Stimulated activated CD8-positive, alpha-beta memory T cell treated with anti-CD3 and anti-CD28 coated beads, Interleukin-15, amount 100 ng/mL, for 24 hours (primary cell): ENCODE data around the gene MORN5.
"Not testable (repeated sequence)": the region's sequence is repeated elsewhere in the genome, so short reads cannot be mapped to it uniquely, and the experiment has no call there.

ENCODE experiments used
- DNase-seq: peaks from one replicate; pipeline ENCODE4 v3.0.0-alpha.2; 2020; ENCODE audit warnings: low read depth

Gene MORN5

DNA sequence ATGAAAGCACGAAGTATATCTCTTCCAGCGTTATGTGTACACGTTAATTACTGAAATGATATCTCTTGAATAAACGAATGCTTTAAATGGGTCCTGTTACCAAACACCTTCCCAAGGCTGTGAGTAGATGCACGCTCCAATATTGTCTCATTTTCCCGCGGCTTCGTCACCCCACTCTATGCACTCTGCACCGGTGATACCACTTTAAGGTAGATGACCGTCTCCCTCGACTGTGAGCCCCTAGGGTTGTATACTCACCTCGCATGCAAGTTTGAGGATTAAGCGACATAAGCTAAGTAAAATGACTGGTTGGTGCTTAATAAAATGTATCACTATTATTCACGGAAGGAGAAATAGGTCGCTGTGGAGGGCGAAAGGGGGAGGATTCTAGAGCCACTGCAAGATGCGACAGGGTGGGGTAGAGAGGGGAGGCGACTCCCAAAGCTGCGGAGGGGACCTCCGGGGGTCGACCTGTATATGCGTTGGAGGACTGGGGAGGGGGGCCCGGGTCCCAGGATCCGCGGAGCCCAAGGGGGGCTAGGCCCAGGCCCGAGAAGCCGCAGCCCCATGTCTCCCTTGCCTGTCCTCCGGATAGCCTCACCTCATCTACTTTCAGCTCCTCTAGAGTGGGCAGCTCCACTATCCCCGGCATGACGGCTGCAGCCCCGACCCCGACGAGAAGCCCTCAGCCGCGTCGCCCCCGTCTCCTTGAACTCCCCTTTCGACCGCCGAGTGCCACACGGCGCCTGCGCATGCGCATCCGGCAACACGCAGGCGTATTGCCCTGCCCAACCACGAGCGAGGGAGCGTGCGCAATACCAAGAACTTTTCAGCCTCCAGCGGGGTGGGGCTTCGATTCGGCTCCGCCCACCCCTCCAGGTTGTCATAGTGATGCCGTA, at the start of gene MORN5, which contains the start of gene NDUFA8:
Gene MORN5 (plus strand): TSS at position 883 of the 899 bp plus-strand sequence. CDS start 65 bp downstream, outside the sequence.
Gene NDUFA8 (minus strand): TSS at position 754 of the 899 bp plus-strand sequence. CDS start 102 bp downstream, at position 652.
- peak; percentile 85 for DNase-seq

DNA sequence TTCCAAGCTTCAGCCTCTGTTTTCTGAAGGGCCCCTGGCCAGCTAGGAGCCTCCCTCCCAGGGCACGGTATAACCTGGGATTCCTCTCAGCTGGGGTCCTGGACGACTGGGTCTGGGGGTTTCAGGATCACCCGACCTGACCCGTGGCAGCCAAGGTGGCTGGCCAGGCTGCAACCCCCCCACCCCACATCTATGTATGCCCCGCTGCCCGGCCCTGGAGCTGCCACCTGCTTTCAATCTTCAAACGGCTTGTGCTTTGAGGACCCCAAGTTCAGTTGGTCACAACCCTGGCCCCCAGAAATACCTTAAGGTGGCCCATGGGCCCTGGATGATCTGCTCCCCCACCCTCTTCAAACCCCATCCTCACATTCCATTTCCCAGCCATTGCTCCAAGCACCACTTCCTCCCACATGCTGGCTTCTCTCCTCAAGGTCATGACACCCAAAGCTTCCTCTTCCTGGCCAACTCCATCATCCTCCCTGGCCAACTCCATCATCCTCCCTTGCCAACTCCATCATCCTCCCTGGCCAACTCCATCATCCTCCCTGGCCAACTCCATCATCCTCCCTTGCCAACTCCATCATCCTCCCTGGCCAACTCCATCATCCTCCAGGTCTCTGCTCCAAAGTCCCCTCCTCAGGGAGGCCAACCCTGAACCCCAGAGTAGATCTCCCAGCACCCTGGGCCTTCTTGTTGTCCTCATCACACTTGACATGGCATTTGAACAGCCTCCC, 49.4 kb upstream of the MORN5 start:
- DNase-seq, result no peak

DNA sequence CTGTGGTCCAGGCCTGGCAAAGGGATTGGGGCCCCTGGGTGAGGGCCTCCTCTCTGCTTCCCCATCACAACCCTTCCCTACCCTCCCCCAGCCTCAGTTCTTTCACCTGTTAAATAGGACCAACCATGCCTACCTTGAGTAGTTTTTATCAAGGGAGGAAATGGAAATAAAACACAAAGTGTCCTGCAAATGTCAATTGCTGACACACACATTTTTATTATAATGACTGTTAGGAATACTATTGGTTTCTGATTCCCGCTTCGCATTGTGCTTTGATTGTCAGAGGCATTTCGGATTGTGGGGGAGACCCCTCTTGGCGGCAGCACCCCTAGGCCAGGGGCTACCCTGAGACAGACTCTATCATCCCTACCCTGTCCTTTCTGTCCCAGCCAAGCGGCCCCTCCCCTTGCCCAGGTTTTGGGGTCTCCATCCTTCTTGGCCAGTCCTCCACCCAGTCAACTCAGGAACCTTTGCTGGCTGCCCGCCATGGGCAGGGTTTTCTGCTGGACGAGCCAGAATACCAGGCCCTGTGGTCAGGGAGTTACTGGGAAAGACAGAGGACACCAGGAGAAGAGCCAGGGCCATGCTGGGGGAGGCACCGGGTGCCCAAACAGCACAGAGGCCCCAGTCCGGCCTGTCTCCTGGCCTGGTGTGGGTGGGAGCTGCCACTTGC, 48.2 kb upstream of the MORN5 start:
- DNase-seq, result no peak

- DNase-seq, result no peak
These were observed 47.5 kb upstream of the MORN5 start for GRCh38 chr9:122112238-122112637.

DNA sequence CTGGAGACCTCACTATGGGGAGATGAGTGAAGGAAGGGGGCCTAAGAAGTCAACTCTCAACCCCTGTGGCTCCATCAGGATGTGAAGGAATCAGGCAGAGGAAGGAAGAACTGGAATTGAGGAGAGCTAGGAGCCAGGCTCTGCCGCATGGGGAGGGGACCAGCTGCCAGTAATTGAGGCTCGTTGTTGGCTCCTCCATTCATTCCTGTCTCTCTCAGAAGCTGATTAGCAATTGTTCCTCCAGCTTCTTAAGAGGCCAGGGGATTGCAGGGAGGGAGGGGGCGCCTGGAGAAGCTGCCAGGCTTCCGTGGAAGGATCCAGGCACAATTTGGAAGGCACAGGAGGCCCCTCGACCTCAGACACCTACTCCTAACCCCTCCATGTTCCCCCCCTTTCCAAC, 46.1 kb upstream of the MORN5 start:
- DNase-seq, result no peak

- DNase-seq, result no peak
These were observed 44.3 kb upstream of the MORN5 start for GRCh38 chr9:122115176-122116035.

- DNase-seq, result no peak
These were observed 43.7 kb upstream of the MORN5 start for GRCh38 chr9:122116040-122116439.

DNA sequence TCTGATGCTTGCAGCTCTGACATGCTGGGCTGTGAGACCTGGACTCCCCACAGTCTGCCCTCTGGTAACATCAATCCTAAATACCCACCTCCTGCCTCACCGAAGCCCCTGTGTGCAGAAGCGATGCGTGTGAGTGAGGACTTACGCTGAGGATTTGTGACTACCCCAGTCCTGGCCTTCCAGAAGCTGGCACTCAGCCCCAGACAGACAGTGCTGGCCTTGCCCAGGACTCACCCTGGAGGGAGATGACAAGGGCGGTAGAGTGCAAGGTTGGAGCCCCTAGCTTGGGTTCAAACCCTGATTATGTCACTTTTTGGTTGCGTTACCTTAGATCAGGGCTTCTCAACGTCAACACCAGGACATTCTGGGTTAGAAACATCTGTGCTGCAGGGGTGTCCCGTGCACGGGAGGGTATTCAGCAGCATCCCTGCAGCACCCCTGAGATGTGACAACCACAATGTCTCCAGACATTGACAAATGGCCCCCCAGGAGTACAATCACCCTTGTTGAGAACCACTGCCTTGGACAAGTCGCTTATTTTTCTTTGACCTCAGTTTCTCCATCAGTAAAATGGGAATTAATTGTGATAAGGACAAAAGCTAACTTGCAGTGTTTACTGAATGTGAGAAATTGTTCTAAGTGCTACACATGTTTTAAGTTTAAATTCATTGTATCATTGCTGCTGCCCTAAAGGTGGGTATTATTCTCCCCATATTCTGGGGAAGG, 43.1 kb upstream of the MORN5 start:
- no peak for DNase-seq

GRCh38 chr9:122117241-122117640, 42.5 kb upstream of the MORN5 start:
- not testable (repeated sequence) for DNase-seq

GRCh38 chr9:122118343-122119165, 41.2 kb upstream of the MORN5 start:
- no peak for DNase-seq

DNA sequence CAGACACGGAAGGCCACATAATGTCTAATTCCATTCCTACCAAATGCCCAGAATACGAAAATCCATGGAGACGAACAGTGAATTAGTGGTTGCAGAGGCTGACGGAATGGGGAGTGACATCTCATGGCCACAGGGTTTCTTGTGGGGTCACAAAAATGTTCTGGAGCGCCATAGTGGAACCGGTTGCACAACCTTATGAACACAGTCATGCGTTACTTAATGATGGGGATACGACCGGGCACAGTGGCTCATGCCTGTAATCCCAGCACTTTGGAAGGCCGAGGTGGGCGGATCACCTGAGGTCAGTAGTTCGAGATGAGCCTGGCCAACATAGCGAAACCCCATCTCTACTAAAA, 40.6 kb upstream of the MORN5 start:
- DNase-seq, result no peak

DNA sequence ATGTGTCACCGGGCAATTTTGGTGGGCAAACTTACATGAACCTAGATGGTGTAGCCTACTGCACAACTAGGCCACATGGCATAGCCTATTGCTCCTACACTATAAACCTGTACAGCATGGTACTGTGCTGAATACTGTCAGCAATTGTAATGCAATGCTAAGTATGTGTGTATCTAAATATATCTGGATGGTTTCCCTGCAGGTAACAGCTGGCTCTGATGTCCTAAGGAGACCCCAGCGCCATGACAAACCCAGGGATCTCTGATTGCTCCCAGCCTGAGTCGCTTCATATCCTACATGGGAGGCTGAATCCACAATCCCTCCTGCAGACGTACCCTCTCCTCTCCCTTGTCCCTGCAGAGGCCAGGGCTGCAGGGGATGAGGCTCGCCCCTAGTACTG, 40.0 kb upstream of the MORN5 start:
- no peak for DNase-seq

DNA sequence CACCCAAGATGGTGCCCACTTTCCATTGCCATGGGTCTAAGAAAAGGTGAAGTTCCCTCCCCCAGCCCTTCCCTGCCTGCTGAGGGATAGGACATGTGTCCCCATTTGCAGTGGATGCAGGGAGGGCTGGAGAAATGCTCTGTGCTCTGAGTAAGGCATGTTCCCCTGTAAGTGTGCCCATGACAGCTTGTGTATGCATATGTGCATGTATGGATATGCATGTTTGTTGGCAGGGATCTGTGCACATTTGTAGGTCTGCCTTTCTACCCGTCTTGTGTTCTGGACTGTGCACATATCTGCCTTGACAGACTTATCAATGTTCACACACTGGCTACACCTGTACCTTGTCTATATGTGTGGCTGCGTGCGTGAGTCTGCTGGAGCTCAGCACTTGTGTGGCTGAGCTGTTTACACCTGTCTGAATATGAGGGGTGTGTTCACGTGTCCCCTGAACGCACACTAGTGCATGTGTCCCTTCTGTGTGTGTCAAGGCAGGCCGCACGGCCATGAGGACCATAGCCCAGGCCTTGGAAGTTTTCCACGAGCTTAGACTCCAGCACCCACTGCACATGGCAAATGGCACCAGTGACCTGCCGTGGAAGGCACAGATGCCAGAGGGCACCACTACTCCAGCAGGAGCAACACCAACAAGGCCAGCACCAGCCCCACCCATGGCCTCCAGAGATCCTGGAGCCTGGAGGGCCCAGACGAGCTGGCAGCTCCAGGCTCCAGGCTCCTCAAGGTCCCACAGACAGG, 39.2 kb upstream of the MORN5 start:
- DNase-seq, result no peak

DNA sequence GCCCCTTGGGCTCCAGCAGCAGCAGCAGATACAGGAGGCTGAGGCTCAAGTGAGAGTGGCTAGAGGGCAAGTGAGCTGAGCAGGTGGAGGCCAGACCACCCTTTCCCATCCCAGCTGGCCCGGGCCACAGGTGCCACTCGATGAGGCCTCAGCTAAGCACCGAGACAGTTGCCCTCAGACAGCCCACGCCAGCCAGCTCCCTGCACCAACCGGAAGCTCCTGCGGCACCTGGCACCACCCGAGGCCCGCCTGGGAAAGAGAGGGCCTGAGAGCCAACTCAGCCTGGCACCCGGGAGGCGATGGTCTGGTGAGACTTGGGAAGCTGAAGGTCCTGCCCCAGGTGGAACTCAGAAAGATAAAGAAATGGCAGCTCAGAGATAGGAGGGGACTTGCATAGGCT, 38.3 kb upstream of the MORN5 start:
- DNase-seq, result no peak

GRCh38 chr9:122121931-122122330, 37.8 kb upstream of the MORN5 start:
- DNase-seq, result no peak

GRCh38 chr9:122122468-122122867, 37.2 kb upstream of the MORN5 start:
- no peak for DNase-seq

DNA sequence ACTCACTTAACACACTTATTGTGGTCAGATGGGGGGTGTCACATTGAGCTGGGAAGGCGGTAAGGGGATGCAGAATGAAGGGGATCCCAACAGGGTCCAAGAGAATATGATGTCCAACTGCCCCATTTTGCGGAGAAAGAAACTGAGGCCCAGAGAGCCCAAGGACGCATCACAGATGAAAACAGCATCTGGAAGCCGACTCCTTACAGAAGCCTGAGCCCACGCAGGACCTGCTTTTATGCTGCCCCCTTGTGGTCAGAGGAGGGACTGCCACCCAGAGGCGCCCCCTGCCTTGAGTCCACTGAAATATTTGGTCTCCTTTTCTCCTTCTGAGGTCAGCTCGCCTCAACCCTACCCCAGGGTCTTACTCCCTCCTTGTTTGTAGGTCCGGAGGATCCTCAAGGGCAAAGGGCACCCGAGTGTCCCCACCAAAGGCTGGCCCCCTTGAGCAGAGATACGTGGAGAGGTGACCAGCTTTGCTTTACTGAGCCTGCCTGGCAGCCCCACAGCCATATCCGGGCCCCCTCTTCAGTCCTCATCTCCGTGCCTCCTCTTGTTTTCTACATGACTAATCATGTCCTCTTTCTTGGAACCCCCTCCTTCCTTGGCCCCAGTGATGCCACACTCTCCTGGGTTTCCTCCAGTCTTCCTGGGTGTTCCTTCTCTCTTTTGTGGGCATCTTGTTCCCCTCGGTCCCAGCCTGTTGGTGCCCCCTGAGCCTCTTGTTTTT, 36.6 kb upstream of the MORN5 start:
- DNase-seq, result peak; percentile 62

- DNase-seq, result no peak
These were observed 35.7 kb upstream of the MORN5 start for GRCh38 chr9:122124048-122124447.

- DNase-seq, result no peak
These were observed 35.2 kb upstream of the MORN5 start for GRCh38 chr9:122124528-122124927.
